Measurements from ENCODE around the gene SMPX.

GRCh38 chrX:21781976-21782375, 24.1 kb upstream of the SMPX start:
- no peak for TF ChIP-seq SPI1 (IDR thresholded peaks at IDR 0.05; ENCODE audit: borderline replicate concordance, low read depth)
- TF ChIP-seq CTCF (IDR thresholded peaks at IDR 0.05; ENCODE audit: insufficient read depth, low read length): no peak
- no peak for TF ChIP-seq REST (IDR thresholded peaks at IDR 0.05; ENCODE audit: insufficient replicate concordance, low read depth)
- TF ChIP-seq POLR2AphosphoS5 (IDR thresholded peaks at IDR 0.05; ENCODE audit: low read depth): no peak
- TF ChIP-seq GABPA (IDR thresholded peaks at IDR 0.05; ENCODE audit: low read depth): no peak

All from HL-60 (cell line).